GM10248 (cell line): ENCODE results near the gene TFDP2.
"Not testable (repeated sequence)": the region's sequence is repeated elsewhere in the genome, so short reads cannot be mapped to it uniquely, and the experiment has no call there.

Source experiments
- CTCF ChIA-PET: fragments of 300-600 bp; sonication (Branson Sonifier 250); formaldehyde crosslinking; extraction: SDS; loops from one replicate; lab custom pipeline; 2021; ENCODE audit warnings: antibody characterized with exemption; lab: Yijun Ruan, JAX
- POLR2A ChIA-PET: fragments of 350-650 bp; sonication (Branson Sonifier 250); formaldehyde crosslinking; extraction: SDS; loops from one replicate; lab custom pipeline; 2020; ENCODE audit warnings: antibody characterized with exemption; lab: Yijun Ruan, JAX
- DNase-seq: peaks from one replicate; pipeline ENCODE4 v3.0.0; 2012; ENCODE audit errors: extremely low spot score
- CTCF ChIP-seq: IDR thresholded peaks from 2 replicates; pipeline ENCODE4 v1.5.1; 2012; ENCODE audit warnings: mild to moderate bottlenecking, low read depth; ENCODE audit errors: extremely low read depth, missing control alignments, control extremely low read depth

The TFDP2 gene

DNA sequence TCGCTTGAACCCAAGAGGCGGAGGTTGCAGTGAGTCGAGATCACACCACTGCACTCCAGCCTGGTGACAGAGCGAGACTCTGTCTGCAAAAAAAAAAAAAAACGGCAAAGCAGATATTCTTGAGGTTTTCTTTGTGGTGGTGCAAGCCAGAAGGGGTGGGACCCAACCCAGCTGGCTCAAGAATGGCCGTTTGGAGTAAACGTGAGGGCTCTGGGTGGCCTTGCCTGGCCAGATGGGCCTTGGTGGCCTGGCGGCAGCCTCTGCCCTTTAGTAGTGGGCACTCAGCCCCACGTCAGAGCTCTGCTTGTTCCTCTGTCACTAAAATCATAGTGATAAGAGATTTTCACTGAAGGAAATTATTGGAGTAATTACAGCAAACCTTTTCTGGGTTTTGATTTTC is 222.4 kb downstream of the TFDP2 start:
- no peak for DNase-seq
- CTCF ChIA-PET: interaction anchor here (4.5 kb wide), 1 partner anchor 13 kb away, joined by 25 read pairs; no protein-coding TSS in a partner anchor
- no peak for TF ChIP-seq CTCF
- POLR2A ChIA-PET: no interaction called here

- POLR2A ChIA-PET: not testable (repeated sequence)
Measured at GRCh38 chr3:141925677-141926076, 223.7 kb downstream of the TFDP2 start.

GRCh38 chr3:141921316-141921715 is 228.0 kb downstream of the TFDP2 start:
- POLR2A ChIA-PET: no interaction called here
- no peak for TF ChIP-seq CTCF

More at GRCh38 chr3:141925677-141926076, 223.7 kb downstream of the TFDP2 start:
- CTCF ChIA-PET: interaction anchor here (1.7 to 4.5 kb wide), 2 partner anchors 8 to 12 kb away, joined by 3 to 25 read pairs; no protein-coding TSS in a partner anchor
- DNase-seq: not testable (repeated sequence)

GRCh38 chr3:141920701-141921100 is 228.6 kb downstream of the TFDP2 start:
- CTCF ChIA-PET: interaction anchor here (1.5 kb wide), 1 partner anchor 141 kb away, joined by 5 read pairs; no protein-coding TSS in a partner anchor
- TF ChIP-seq CTCF: no peak
- POLR2A ChIA-PET: no interaction called here
- DNase-seq: no peak

More at GRCh38 chr3:141921316-141921715, 228.0 kb downstream of the TFDP2 start:
- no peak for DNase-seq
- CTCF ChIA-PET: no interaction called here

GRCh38 chr3:141915766-141916165 is 233.6 kb downstream of the TFDP2 start:
- DNase-seq: no peak
- ChIA-PET CTCF (interaction anchor here (2.4 kb wide), 1 partner anchor 41 kb away, joined by 8 read pairs; no protein-coding TSS in a partner anchor), POLR2A (no interaction called here)

GRCh38 chr3:141915016-141915415 is 234.3 kb downstream of the TFDP2 start:
- POLR2A ChIA-PET: no interaction called here
- DNase-seq: no peak
- no peak for TF ChIP-seq CTCF
- CTCF ChIA-PET: interaction anchor here (0.9 to 3.6 kb wide), 6 partner anchors 10 to 40 kb away, joined by 3 to 25 read pairs (median 6); no protein-coding TSS in a partner anchor

More at GRCh38 chr3:141915766-141916165, 233.6 kb downstream of the TFDP2 start:
- no peak for TF ChIP-seq CTCF

DNA sequence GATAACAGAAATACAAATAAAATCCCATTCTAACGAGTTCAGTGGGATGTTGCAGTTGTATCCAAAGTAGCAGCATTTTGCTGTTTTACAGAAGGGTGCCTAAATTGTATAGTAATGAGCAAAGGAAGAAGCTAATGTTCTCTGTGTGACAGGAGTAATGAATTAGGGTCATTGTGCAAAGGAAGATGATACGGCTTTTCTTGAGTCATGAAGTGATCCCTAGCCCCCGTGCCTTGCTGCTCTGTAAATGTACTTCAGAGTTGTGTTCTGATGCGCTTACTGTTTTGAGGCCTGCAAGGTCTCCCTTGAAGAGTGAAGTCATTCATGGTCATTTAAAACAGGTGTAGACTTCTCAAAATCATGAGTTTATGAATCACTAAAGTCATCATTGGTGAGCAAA is 235.0 kb downstream of the TFDP2 start:
- DNase-seq: no peak
- no peak for TF ChIP-seq CTCF
- POLR2A ChIA-PET: interaction anchor here (0.6 kb wide), 1 partner anchor 20 kb away, joined by 7 read pairs; no protein-coding TSS in a partner anchor
- CTCF ChIA-PET: interaction anchor here (0.8 to 3.6 kb wide), 15 partner anchors 8 to 455 kb away, joined by 3 to 25 read pairs (median 7); partner anchors contain the start of gene RNF7
